IPS-20b (cell line): ENCODE data around the gene CATSPERZ.

ENCODE experiments used
- H3K27ac ChIP-seq: one replicate; pipeline ENCODE4 v1.5.1; 2013; ENCODE audit warnings: low read length
- H3K27me3 ChIP-seq: 2 replicates; pipeline ENCODE4 v1.6.1; 2013; ENCODE audit warnings: mild to moderate bottlenecking, low read length, inconsistent platforms; ENCODE audit not compliant: insufficient read depth
- H3K36me3 ChIP-seq: 2 replicates; pipeline ENCODE4 v1.6.1; 2013; ENCODE audit warnings: low read depth, mild to moderate bottlenecking, inconsistent platforms, low read length, moderate library complexity; ENCODE audit not compliant: insufficient read depth
- H3K4me1 ChIP-seq: 2 replicates; pipeline ENCODE4 v1.6.1; 2013; ENCODE audit warnings: mild to moderate bottlenecking, control low read depth, inconsistent platforms, low read length, moderate library complexity; ENCODE audit not compliant: insufficient read depth
- H3K4me3 ChIP-seq: 2 replicates; pipeline ENCODE4 v1.5.1; 2013; ENCODE audit warnings: mild to moderate bottlenecking, low read length, inconsistent platforms
- H3K9ac ChIP-seq: 2 replicates; pipeline ENCODE4 v1.6.1; 2013; ENCODE audit warnings: low read depth, mild to moderate bottlenecking, inconsistent platforms, low read length, moderate library complexity
- H3K9me3 ChIP-seq: 2 replicates; pipeline ENCODE4 v1.6.1; 2013; ENCODE audit warnings: mild to moderate bottlenecking, low read depth, low read length, inconsistent platforms; ENCODE audit not compliant: insufficient read depth

Gene CATSPERZ

DNA sequence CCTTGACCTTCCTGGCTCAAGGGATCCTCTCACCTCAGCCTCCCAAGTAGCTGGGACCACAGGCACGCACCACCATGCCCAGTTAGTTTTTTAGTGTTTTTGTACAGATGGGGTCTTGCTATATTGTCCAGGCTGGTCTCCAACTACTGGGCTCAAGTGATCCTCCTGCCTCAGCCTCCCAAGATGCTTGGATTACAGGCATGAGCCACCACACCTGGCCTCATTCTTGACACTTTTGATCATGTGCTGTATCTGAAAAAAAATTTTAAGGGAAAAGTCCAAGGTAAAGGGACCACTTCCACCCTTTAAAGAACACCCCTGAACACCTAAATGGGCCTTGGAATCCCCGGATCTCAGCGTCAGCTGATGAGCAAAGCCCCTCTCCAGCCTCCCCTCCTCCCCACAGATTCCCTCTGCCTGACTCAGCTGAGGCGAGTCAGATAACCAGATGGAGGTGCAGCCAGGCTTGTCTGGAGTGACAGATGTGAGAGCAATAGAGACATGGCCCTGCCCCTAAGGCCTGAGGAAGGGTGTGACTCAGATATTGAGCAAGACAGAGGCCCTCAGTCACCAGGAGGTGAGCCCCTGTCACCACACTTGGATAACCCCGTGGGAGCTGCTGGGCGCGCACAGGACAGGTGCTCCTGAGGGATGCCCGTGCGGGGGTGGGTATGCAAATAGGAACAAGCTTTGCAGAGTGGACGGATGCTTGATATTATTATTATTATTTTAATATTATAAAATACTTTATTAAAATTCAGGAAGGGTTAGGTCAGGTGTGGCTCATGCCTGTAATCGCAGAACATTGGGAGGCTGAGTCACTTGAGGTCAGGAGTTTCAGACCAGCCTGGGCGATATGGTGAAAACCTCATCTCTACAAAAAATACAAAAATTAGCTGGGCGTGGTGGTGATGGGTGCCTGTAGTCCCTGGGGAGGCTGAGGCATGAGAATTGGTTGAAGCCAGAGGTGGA lies 34.9 kb downstream of the CATSPERZ start:
- no peak overlapping the region for H3K9ac ChIP-seq
- no peaks in the 10 kb centered on the region for H3K36me3 ChIP-seq
- H3K27ac ChIP-seq, result no peak overlapping the region
- H3K27me3 ChIP-seq, result peaks cover 9% of the 10 kb centered on the region
- no peak overlapping the region for H3K4me3 ChIP-seq
- H3K4me1 ChIP-seq, result peaks cover 6% of the 10 kb centered on the region
- H3K9me3 ChIP-seq, result no peaks in the 10 kb centered on the region

DNA sequence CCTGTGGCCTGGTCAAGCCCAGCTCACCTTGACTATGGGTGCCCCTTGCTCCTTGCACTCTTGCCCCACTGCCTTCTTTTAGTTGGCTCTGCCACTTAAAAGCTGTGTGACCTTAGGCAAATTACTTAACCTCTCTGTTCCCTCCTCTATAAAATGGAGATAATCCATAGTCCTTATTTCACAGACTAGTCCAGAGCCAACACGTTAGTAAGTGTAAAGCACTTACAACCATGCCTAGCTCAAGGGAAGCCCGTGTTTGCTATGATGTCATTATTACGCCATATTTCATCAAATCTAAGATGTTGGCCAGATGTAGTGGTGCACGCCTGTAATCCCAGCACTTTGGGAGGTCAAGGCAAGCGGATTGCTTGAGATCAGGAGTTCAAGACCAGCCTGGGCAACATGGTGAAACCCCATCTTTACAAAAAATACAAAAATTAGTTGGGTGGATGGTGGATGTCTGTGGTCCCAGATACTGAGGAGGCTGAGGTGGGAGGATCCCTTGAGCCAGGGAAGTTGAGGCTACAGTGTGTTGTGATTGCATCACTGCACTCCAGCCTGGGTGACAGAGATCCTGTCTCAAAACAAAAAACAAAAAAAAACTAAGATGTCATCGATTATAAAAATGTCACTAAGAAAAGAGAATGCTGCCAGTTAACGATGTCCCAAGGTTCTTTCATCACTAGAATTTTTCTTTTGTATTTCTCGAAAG lies 37.5 kb downstream of the CATSPERZ start:
- Histone ChIP-seq H3K27ac (no peak overlapping the region), H3K36me3 (no peaks in the 10 kb centered on the region), H3K9me3 (no peaks in the 10 kb centered on the region), H3K27me3 (peaks cover 20% of the 10 kb centered on the region), H3K4me3 (no peak overlapping the region), H3K9ac (no peak overlapping the region), H3K4me1 (peaks cover 5% of the 10 kb centered on the region; the same call in 1 of the 2 replicates)

DNA sequence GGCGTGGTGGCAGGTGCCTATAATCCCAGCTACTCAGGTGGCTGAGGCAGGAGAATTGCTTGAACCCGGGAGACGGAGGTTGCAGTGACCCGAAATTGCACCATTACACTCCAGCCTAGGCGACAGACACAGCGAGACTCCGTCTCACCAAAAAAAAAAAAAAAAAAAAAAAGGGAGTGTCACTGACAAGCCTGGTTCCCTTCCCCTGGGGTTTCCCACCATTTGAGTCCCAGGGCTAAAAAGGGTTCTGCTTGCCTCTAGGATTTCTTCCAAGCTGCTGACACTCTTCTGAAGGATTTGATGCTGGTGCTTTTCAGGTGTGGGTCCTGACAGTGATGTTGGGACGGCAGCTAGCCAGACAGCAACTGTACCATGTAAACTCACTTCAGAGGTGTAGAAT lies 38.6 kb downstream of the CATSPERZ start:
- Histone ChIP-seq H3K4me3 (no peak overlapping the region), H3K27ac (no peak overlapping the region), H3K4me1 (peaks cover 5% of the 10 kb centered on the region; the same call in 1 of the 2 replicates), H3K9ac (no peak overlapping the region), H3K27me3 (peaks cover 20% of the 10 kb centered on the region), H3K9me3 (no peaks in the 10 kb centered on the region), H3K36me3 (no peaks in the 10 kb centered on the region)

DNA sequence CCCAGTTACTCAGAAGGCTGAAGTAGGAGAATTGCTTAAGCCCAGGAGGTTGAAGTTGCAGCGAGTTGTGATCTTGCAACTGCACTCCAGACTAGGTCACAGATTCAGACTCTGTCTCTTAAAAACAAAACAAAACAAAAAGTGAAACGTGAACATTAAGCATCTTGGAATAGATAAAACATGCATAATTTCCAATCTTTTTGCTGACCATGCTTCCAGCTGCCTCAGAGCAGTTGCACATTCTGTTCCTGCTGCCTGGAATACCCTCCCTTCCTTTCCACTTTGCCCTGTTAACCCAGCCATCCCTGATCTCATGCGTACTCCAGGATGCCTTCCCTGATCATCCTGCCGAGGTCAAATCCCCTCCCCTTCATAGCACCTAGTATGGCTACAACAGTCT lies 39.1 kb downstream of the CATSPERZ start:
- peaks cover 5% of the 10 kb centered on the region; the same call in 1 of the 2 replicates for H3K4me1 ChIP-seq
- no peaks in the 10 kb centered on the region for H3K9me3 ChIP-seq
- H3K27me3 ChIP-seq, result peaks cover 20% of the 10 kb centered on the region
- no peak overlapping the region for H3K4me3 ChIP-seq
- no peak overlapping the region for H3K27ac ChIP-seq
- no peak overlapping the region for H3K9ac ChIP-seq
- no peaks in the 10 kb centered on the region for H3K36me3 ChIP-seq

DNA sequence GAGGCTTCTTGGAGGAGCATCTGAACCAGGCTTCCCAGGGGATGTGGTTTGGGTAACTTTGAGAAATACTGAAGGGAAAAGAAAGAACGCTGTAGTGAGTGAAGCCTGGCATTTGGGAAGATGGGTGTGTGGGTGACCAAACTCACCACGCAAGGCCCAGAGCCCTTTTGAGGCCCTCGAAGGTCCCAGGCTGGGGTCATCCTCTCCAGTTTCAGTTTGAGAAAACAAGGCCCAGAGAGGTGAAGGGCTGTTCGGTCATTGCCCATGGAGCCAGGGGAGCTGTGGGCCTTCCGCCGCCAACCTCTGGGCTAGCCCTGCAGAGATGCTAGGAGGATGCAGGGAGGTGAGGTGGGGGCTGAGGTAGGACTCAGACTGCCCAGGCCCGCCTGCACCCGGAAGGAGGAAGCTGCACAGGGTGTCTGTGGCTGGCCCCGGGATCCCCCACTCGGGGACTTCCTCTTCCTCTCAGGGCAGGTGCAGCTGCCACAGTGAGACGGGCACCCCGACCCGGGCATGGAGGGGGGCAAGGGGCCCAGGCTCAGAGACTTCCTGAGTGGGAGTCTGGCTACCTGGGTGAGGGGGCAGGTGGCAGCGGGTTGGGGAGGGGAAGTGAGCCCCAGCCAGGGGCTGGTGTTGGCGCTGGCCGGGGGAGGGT lies 39.7 kb downstream of the CATSPERZ start, which contains the start of gene CCDC88B:
Gene CCDC88B (plus strand): TSS at position 451 of the 655 bp plus-strand sequence. CDS start 63 bp downstream, at position 514.
- H3K27ac ChIP-seq, result no peak within 1 kb of the TSS

DNA sequence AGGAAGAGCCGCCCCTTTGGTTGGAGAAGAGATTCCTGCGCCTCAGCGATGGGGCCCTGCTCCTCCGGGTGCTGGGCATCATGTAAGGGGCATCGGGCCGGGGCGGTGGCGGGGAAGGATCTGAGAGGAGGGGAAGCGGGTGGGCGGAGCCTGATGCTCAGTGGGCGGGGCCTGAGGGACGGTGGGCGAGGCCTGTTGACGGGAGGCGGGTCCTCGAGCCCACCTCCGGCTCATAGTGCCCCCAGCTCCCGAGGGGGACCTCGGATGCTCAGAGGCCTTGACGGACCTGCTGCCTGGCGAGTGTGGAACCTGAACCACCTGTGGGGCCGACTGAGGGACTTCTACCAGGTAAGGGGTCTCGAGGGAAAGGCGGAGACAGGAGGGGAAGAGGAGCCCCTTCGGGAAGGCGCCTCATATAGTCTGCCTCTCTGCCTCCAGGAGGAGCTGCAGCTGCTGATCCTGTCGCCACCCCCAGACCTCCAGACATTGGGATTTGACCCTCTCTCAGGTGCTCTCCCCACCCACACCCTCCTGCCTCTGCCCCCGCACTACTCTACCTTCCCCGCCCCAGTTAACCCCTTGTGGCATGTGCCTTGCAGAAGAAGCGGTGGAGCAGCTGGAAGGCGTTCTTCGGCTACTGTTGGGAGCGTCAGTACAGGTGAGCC lies 40.6 kb downstream of the CATSPERZ start:
- Histone ChIP-seq H3K36me3 (no peaks in the 10 kb centered on the region), H3K9ac (no peak overlapping the region; the same call in 1 of the 2 replicates), H3K27me3 (peaks cover 20% of the 10 kb centered on the region), H3K4me1 (peaks cover 5% of the 10 kb centered on the region; the same call in 1 of the 2 replicates), H3K4me3 (peak overlapping the region; percentile 82), H3K27ac (no peak overlapping the region), H3K9me3 (no peaks in the 10 kb centered on the region)

More for the DNA sequence above, 39.7 kb downstream of the CATSPERZ start, which contains the start of gene CCDC88B:
- Histone ChIP-seq H3K4me3 (peak within 1 kb of the TSS; percentile 82), H3K9ac (no peak within 1 kb of the TSS; the same call in 1 of the 2 replicates), H3K4me1 (peaks cover 5% of the 10 kb centered on the region; the same call in 1 of the 2 replicates), H3K9me3 (no peaks in the 10 kb centered on the region), H3K36me3 (no peaks in the 10 kb centered on the region), H3K27me3 (peaks cover 20% of the 10 kb centered on the region)

DNA sequence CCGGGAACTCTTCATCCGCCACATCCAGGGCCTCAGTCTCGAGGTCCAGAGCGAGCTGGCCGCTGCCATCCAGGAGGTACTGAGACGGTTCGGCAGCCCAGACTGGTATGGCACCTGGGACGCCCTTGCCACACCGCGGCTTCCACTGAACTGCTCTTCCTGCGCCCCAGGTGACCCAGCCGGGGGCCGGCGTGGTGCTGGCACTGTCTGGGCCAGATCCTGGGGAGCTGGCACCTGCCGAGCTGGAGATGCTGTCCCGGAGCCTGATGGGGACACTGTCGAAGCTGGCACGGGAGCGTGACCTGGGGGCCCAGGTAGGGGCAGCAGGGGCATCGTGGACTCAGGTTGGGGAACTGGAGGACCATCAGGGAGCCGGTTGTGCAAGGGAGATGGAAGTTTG lies 41.3 kb downstream of the CATSPERZ start:
- H3K9ac ChIP-seq, result no peak overlapping the region; the same call in 1 of the 2 replicates
- H3K27me3 ChIP-seq, result peaks cover 20% of the 10 kb centered on the region
- H3K4me1 ChIP-seq, result peaks cover 5% of the 10 kb centered on the region; the same call in 1 of the 2 replicates
- H3K4me3 ChIP-seq, result peak overlapping the region; percentile 82
- H3K36me3 ChIP-seq, result no peaks in the 10 kb centered on the region
- no peaks in the 10 kb centered on the region for H3K9me3 ChIP-seq
- no peak overlapping the region for H3K27ac ChIP-seq

DNA sequence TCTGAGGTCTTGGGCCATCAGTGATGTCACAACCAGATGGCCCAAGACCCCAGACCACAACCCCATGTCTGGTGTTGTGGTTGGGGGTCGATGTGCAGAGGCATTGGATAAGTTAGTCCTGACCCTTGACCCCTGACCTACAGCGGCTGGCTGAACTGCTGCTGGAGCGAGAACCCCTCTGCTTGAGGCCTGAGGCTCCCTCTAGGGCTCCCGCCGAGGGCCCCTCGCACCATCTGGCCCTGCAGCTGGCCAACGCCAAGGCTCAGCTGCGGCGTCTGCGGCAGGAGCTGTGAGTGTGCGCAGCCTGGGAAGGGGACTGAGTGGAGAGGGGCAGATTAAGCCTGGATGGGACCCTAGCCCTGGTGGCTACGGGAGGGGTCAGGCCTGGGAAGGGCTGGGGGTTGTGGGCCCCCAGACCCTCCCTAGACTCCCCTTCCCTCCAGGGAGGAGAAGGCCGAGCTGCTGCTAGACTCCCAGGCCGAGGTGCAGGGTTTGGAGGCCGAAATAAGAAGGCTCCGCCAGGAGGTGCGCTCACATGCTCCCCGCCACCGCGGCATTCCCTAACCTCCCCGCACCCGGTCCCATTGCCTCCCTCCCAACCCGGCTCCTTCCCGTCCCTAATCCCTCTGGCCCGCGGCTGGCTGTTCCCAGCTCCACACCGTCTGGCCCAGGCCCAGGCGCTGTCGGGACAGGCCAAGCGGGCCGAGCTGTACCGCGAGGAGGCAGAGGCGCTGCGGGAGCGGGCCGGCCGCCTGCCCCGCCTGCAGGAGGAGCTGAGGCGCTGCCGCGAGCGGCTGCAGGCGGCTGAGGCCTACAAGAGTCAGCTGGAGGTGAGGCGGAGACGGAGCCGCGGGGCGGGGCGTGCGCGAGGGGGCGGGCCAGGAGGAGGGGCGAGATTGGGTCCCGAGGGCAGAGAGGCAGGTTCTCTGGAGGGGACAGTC lies 42.0 kb downstream of the CATSPERZ start:
- Histone ChIP-seq H3K27ac (no peak overlapping the region), H3K27me3 (peaks cover 20% of the 10 kb centered on the region), H3K4me1 (peaks cover 5% of the 10 kb centered on the region; the same call in 1 of the 2 replicates), H3K4me3 (peak overlapping the region; percentile 60; the same call in 1 of the 2 replicates), H3K9ac (peak overlapping the region; percentile 55; the same call in 1 of the 2 replicates), H3K36me3 (no peaks in the 10 kb centered on the region), H3K9me3 (no peaks in the 10 kb centered on the region)

DNA sequence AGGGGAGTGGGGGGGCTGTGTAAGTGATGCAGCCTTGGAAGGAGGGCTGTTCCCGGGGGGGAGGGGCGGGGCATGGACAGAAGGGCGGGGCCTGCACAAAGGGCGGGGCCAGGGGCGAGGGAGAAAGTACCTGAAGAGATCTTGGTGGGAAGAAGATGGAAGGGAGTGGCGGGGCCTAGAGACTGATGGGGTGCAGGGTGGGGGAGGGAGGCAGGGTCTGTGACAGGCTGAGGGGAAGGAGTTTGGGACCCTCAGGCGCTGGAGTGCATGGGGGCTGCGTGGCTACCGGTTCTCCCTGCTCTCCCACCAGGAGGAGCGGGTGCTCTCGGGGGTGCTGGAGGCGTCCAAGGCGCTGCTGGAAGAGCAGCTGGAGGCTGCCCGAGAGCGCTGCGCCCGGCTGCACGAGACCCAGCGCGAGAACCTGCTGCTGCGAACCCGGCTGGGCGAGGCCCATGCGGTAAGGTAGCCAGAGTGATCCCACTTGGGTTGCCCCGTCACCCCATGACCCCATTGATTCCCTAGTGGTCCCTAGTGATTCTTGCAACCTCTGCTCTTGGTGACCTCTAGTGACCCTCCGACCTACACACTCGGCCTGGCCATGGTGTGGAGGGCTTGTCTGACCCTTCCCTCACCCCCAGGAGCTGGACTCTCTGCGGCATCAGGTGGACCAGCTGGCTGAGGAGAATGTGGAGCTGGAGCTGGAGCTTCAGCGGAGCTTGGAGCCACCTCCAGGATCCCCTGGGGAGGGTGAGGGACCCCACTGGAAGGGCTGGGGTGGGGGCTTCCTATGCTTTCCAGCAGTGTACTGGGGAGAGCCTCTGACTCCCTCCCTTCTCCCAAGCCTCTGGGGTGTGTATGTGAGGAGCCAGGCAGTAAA lies 42.9 kb downstream of the CATSPERZ start:
- Histone ChIP-seq H3K27ac (no peak overlapping the region), H3K27me3 (peaks cover 20% of the 10 kb centered on the region), H3K9ac (no peak overlapping the region), H3K4me3 (peak overlapping the region; percentile 60; the same call in 1 of the 2 replicates), H3K4me1 (peaks cover 5% of the 10 kb centered on the region; the same call in 1 of the 2 replicates), H3K9me3 (no peaks in the 10 kb centered on the region), H3K36me3 (no peaks in the 10 kb centered on the region)
